Muscle layer of colon (tissue), 2 donors: ENCODE measurements around the gene ZC3HAV1L.
A peak's percentile ranks its signal among the peaks of the same experiment; 100 is the strongest.
"Not testable (repeated sequence)": the region's sequence is repeated elsewhere in the genome, so short reads cannot be mapped to it uniquely, and the experiment has no call there.

ENCODE experiments used
- H3K27ac ChIP-seq: one replicate; pipeline ENCODE4 v1.7.0; 2013; ENCODE audit warnings: low read depth, mild to moderate bottlenecking, low read length, moderate library complexity
- H3K27me3 ChIP-seq, 2 donors: one replicate each; pipeline ENCODE4 v1.7.0; 2013; ENCODE audit warnings: low read length in 2 of 2, mild to moderate bottlenecking in 2 of 2; ENCODE audit not compliant: insufficient read depth in 2 of 2, control insufficient read depth in 1 of 2
- H3K36me3 ChIP-seq: one replicate; pipeline ENCODE4 v1.7.0; 2013; ENCODE audit warnings: mild to moderate bottlenecking, low read length; ENCODE audit not compliant: insufficient read depth
- H3K4me1 ChIP-seq: one replicate; pipeline ENCODE4 v1.7.0; 2013; ENCODE audit warnings: mild to moderate bottlenecking, low read length; ENCODE audit not compliant: insufficient read depth
- H3K4me3 ChIP-seq, 2 donors: one replicate each; pipeline ENCODE4 v1.7.0; 2013; ENCODE audit warnings: low read length in 2 of 2, low read depth in 1 of 2, mild to moderate bottlenecking in 1 of 2, moderate library complexity in 1 of 2
- H3K9ac ChIP-seq: one replicate; pipeline ENCODE4 v1.7.0; 2013; ENCODE audit warnings: low read length
- H3K9me3 ChIP-seq: one replicate; pipeline ENCODE4 v1.7.0; 2013; ENCODE audit warnings: mild to moderate bottlenecking, low read length
- donor health status: abdominal sarcoma.
- donor health status: Adenocarcinoma of cecum.

Gene ZC3HAV1L

DNA sequence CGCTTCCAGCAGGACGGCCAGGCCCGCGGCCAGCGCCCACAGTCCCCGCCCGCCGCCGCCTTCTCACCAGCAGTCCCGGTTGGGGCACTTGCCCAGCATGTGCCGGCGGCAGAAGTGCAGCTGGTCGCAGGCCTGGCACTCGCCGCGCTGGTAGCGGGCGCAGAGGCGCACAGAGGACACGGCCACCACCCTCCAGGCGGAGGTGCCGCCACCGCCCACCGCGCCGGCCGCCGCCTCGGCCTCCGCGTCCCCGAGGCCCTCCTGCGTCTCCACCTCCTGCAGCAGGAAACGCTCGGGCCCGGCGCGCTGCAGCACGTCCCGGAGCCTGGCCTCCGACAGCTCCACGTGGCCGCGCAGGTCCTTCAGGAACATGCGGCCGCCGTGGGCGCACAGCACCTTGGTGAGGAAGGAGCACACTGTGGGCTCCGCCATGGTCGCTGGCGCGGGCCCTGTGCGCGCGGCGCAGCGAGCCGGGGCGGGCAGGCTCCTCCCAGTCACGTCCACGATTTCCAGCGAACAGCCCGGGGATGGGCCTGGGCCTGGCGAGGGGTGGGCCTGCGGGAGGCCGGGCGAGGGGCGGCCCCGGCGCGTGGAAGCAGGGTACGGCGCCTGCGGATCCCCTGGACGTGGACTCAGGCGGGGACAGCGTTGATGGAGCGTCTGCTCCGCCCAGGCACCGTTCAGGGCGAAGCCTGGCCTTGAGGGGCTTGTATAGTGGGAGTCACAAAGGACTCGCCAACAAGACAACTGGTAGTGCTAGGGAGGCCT lies at the start of gene ZC3HAV1L:
TSS of gene ZC3HAV1L (minus strand) at position 457 of the 768 bp plus-strand sequence. CDS start at position 432, 25 bp downstream.
- H3K4me1 ChIP-seq, result peaks cover 10% of the 10 kb centered on the region
- H3K36me3 ChIP-seq, result peaks cover 3% of the 10 kb centered on the region
- peak within 1 kb of the TSS; percentile 52 to 60 for H3K4me3 ChIP-seq
- no peak within 1 kb of the TSS for H3K9ac ChIP-seq
- H3K27me3 ChIP-seq, result no peaks in the 10 kb centered on the region
- no peaks in the 10 kb centered on the region for H3K9me3 ChIP-seq
- H3K27ac ChIP-seq, result peak within 1 kb of the TSS; percentile 19

GRCh38 chr7:139084709-139085108 lies 48.9 kb upstream of the ZC3HAV1L start:
- no peaks in the 10 kb centered on the region for H3K4me1 ChIP-seq
- no peak overlapping the region for H3K9ac ChIP-seq
- peaks cover 62% of the 10 kb centered on the region for H3K36me3 ChIP-seq
- H3K9me3 ChIP-seq, result no peaks in the 10 kb centered on the region
- no peak overlapping the region for H3K27ac ChIP-seq
- no peaks in the 10 kb centered on the region for H3K27me3 ChIP-seq
- no peak overlapping the region for H3K4me3 ChIP-seq

- peaks cover 75% of the 10 kb centered on the region for H3K36me3 ChIP-seq
- no peak overlapping the region for H3K27ac ChIP-seq
Measured at GRCh38 chr7:139081584-139081983, 45.7 kb upstream of the ZC3HAV1L start.

GRCh38 chr7:139080905-139081304 lies 45.1 kb upstream of the ZC3HAV1L start:
- Histone ChIP-seq H3K27me3 (no peaks in the 10 kb centered on the region), H3K4me1 (no peaks in the 10 kb centered on the region), H3K9ac (no peak overlapping the region), H3K4me3 (no peak overlapping the region), H3K27ac (no peak overlapping the region), H3K9me3 (no peaks in the 10 kb centered on the region), H3K36me3 (peaks cover 82% of the 10 kb centered on the region)

More at GRCh38 chr7:139081584-139081983, 45.7 kb upstream of the ZC3HAV1L start:
- H3K27me3 ChIP-seq, result no peaks in the 10 kb centered on the region
- no peaks in the 10 kb centered on the region for H3K4me1 ChIP-seq
- H3K9me3 ChIP-seq, result no peaks in the 10 kb centered on the region
- no peak overlapping the region for H3K4me3 ChIP-seq
- H3K9ac ChIP-seq, result no peak overlapping the region

- H3K9me3 ChIP-seq, result no peaks in the 10 kb centered on the region
- no peak overlapping the region for H3K27ac ChIP-seq
- no peak overlapping the region for H3K9ac ChIP-seq
- H3K4me1 ChIP-seq, result peaks cover 2% of the 10 kb centered on the region
- no peak overlapping the region for H3K4me3 ChIP-seq
- H3K27me3 ChIP-seq, result no peaks in the 10 kb centered on the region
- peaks cover 81% of the 10 kb centered on the region for H3K36me3 ChIP-seq
Measured at GRCh38 chr7:139079861-139080260, 44.0 kb upstream of the ZC3HAV1L start.

DNA sequence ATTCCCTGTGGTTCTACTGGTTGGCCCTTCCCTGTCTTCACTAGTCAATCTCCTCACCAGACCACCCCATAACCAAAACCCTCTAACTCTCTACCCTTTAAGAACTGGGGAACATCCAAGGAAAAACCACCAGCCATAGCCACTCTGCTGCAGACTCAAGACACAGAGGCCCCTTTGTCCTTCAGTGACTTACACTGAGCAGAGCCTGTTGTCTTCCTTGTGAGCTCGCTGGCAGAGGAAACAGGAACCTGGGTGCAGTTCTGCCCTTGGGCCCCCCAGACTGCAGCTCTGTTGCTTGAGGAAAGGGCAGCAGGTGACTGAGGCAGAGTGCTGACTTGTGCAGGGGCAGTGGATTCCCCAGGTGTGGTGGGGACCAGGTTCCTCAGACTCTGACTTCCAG lies 43.1 kb upstream of the ZC3HAV1L start:
- no peak overlapping the region for H3K9ac ChIP-seq
- H3K4me1 ChIP-seq, result peaks cover 4% of the 10 kb centered on the region
- no peaks in the 10 kb centered on the region for H3K27me3 ChIP-seq
- peaks cover 75% of the 10 kb centered on the region for H3K36me3 ChIP-seq
- no peaks in the 10 kb centered on the region for H3K9me3 ChIP-seq
- no peak overlapping the region for H3K4me3 ChIP-seq
- H3K27ac ChIP-seq, result no peak overlapping the region

DNA sequence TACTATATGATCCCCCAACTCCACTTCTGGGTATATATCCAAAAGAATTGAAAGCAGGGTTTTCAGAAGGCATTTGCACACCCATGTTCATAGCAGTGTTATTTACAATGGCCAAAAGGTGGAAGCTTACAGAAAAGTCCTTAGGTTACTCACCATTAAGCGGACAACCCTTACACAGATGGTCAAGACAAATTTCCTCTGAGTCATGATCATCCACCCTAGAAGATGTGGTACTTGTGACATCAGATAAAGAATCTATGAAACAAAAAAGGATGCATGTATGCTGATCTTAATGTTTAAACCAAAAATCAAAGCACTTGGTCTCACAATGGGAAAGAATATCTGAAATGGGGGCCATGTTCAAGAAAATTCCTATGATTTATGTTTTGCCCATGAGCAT lies 42.6 kb upstream of the ZC3HAV1L start:
- Histone ChIP-seq H3K27me3 (no peaks in the 10 kb centered on the region), H3K4me1 (peaks cover 4% of the 10 kb centered on the region), H3K4me3 (no peak overlapping the region), H3K36me3 (peaks cover 75% of the 10 kb centered on the region), H3K9me3 (no peaks in the 10 kb centered on the region), H3K9ac (no peak overlapping the region), H3K27ac (no peak overlapping the region)

GRCh38 chr7:139077706-139078105 lies 41.9 kb upstream of the ZC3HAV1L start:
- H3K27me3 ChIP-seq, H3K4me3 ChIP-seq, H3K27ac ChIP-seq, H3K4me1 ChIP-seq, H3K9ac ChIP-seq, H3K9me3 ChIP-seq: not testable (repeated sequence)
- peaks cover 70% of the 10 kb centered on the region for H3K36me3 ChIP-seq

DNA sequence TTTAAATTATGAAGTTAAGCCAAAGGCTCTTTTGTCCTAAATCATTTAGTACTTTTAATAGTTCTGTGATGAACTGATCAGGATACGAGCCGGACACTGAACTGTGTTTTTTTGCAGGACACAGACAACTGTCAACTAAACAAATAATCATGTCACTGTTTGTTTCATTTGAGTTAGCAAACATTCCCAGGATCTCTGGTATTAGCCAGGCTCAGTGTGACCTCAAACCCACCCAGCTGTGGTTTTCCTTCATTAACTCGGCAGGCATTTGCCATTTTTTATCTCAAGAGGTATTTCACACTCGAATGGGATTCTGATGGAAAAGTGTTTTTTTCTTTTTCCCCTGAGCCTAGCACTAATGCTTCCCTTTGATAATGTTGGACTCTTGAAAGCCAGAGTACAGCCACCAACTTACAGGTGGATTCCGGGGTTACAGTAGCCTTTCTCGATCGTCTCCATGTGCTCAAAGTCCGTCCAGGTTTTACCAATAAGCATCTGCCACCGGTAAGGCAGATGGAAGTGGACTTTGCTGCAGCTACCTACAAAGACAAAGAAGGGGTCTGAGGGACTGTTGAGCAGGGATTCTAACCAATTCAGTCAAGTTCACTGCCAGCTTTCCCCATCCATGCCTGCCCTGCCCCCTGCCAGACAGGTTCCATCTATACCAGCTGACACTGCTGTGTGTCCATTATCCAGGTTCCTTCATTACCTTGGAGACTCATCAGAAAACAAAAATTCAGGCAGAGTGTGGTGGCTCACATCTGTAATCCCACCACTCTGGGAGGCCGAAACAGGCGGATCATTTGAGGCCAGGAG lies 40.2 kb upstream of the ZC3HAV1L start:
- no peaks in the 10 kb centered on the region for H3K9me3 ChIP-seq
- H3K4me3 ChIP-seq, result no peak overlapping the region
- H3K27me3 ChIP-seq, result no peaks in the 10 kb centered on the region
- no peak overlapping the region for H3K9ac ChIP-seq
- peaks cover 72% of the 10 kb centered on the region for H3K36me3 ChIP-seq
- no peak overlapping the region for H3K27ac ChIP-seq
- H3K4me1 ChIP-seq, result peaks cover 4% of the 10 kb centered on the region

GRCh38 chr7:139075031-139075652 lies 39.3 kb upstream of the ZC3HAV1L start:
- no peak overlapping the region for H3K4me3 ChIP-seq
- no peak overlapping the region for H3K27ac ChIP-seq
- no peaks in the 10 kb centered on the region for H3K9me3 ChIP-seq
- H3K27me3 ChIP-seq, result no peaks in the 10 kb centered on the region
- H3K9ac ChIP-seq, result no peak overlapping the region
- H3K36me3 ChIP-seq, result peaks cover 65% of the 10 kb centered on the region
- H3K4me1 ChIP-seq, result peaks cover 4% of the 10 kb centered on the region

- H3K36me3 ChIP-seq, result peaks cover 60% of the 10 kb centered on the region
- H3K9me3 ChIP-seq, result no peaks in the 10 kb centered on the region
- H3K27me3 ChIP-seq, result no peaks in the 10 kb centered on the region
- no peak overlapping the region for H3K9ac ChIP-seq
- no peak overlapping the region for H3K4me3 ChIP-seq
- H3K27ac ChIP-seq, result no peak overlapping the region
- peaks cover 4% of the 10 kb centered on the region for H3K4me1 ChIP-seq
Measured at GRCh38 chr7:139072796-139073195, 37.0 kb upstream of the ZC3HAV1L start.
